ENCODE results near the gene LIG1. TPM values are rescaled to one million over a fixed set of nuclear protein-coding genes. Genes with fewer than 3 reads are reported as not detected.

Gene LIG1
- total RNA-seq, 1 experiment from 2014 or later, result 115 TPM

DNA sequence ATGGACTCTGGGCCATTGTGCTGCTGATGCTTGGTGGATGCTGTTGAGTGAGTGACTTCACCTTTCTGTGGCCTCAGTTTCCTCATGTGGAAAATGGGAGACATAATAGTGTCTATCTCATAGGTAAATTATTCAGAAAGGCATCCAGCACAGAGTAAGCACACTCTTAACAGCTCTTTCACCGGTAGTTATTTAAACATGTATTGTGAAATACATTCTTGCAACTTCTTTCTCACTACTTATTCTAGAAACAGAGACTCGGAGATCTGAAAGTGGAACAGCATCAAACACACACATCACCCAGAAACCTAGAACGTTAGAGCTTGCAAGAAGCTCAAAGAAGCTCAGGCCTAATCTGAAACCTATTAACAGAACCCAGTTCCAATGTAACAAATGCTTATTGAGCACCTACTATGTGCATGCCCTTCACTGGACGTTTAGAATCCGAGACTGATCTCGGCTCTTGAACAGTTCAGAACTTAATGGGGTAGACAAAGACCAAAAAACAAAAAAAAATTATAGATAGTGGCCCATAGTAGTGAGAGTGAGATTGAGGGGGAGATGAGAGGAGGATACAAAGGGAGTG, 4.4 kb upstream of the LIG1 start:
- DNase-seq, result no peak
- Histone ChIP-seq H4K5ac (ENCODE audit: insufficient read length, low read depth, low read length) (no peak overlapping the region), H4K91ac (ENCODE audit: insufficient read length, low read depth, low read length) (no peak overlapping the region), H2BK20ac (ENCODE audit: low read depth, low read length, poor library complexity, severe bottlenecking) (no peak overlapping the region), H3K9ac (ENCODE audit: extremely low read depth, insufficient read length, low read length) (no peak overlapping the region), H3K23me2 (ENCODE audit: insufficient read length, low read depth, low read length, poor library complexity, severe bottlenecking) (peaks cover 7% of the 10 kb centered on the region), H3K4me2 (ENCODE audit: insufficient read depth, insufficient read length, low read length) (no peak overlapping the region), H3K18ac (ENCODE audit: insufficient read length, low read depth, low read length) (no peak overlapping the region), H3K56ac (ENCODE audit: insufficient read length, low read depth, low read length) (no peak overlapping the region), H3K9me3 (ENCODE audit: control insufficient read depth, low read depth, low read length) (no peaks in the 10 kb centered on the region), H3K79me2 (ENCODE audit: insufficient read depth, low read length) (no peaks in the 10 kb centered on the region), H2BK15ac (ENCODE audit: low read depth, low read length) (no peak overlapping the region), H4K8ac (replicated peaks; ENCODE audit: insufficient read length, low read depth, low read length) (no peak overlapping the region), H3K79me1 (ENCODE audit: insufficient read depth, low read depth, low read length, poor library complexity, severe bottlenecking) (no peaks in the 10 kb centered on the region), H2BK5ac (ENCODE audit: insufficient read length, low read length) (no peak overlapping the region), H3K4ac (ENCODE audit: low read depth, low read length) (no peak overlapping the region), H3K23ac (ENCODE audit: insufficient read length, low read depth, low read length) (no peak overlapping the region), H3K27me3 (ENCODE audit: insufficient read depth, low read length) (no peaks in the 10 kb centered on the region), H2AFZ (ENCODE audit: low read length) (no peak overlapping the region), H2BK12ac (ENCODE audit: insufficient read length, low read depth, low read length) (no peak overlapping the region), H3K14ac (ENCODE audit: insufficient read depth, low read length) (no peak overlapping the region), H4K20me1 (ENCODE audit: control insufficient read depth, insufficient read depth, insufficient read length) (no peaks in the 10 kb centered on the region), H2AK5ac (ENCODE audit: insufficient read length, low read length) (no peak overlapping the region), H3K27ac (ENCODE audit: insufficient read length, low read depth, low read length) (no peak overlapping the region), H2BK120ac (ENCODE audit: low read depth, low read length, poor library complexity, severe bottlenecking) (no peak overlapping the region), H3K4me1 (ENCODE audit: insufficient read depth, low read length) (no peaks in the 10 kb centered on the region), H3T11ph (ENCODE audit: low read length) (no peak overlapping the region)
- TF ChIP-seq, protein P1, sequence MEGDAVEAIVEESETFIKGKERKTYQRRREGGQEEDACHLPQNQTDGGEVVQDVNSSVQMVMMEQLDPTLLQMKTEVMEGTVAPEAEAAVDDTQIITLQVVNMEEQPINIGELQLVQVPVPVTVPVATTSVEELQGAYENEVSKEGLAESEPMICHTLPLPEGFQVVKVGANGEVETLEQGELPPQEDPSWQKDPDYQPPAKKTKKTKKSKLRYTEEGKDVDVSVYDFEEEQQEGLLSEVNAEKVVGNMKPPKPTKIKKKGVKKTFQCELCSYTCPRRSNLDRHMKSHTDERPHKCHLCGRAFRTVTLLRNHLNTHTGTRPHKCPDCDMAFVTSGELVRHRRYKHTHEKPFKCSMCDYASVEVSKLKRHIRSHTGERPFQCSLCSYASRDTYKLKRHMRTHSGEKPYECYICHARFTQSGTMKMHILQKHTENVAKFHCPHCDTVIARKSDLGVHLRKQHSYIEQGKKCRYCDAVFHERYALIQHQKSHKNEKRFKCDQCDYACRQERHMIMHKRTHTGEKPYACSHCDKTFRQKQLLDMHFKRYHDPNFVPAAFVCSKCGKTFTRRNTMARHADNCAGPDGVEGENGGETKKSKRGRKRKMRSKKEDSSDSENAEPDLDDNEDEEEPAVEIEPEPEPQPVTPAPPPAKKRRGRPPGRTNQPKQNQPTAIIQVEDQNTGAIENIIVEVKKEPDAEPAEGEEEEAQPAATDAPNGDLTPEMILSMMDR (conservative IDR thresholded peaks at IDR 0.05), result no peak
- Mint-ChIP-seq H3K9me3 (no peaks in the 10 kb centered on the region; a peak in 1 of 5 replicates), H3K36me3 (ENCODE audit: insufficient read depth in 1 of 3, low read depth in 3 of 3) (peaks cover 35 to 59% (median 49%) of the 10 kb centered on the region in 3 experiments; a peak in 6 of 7 replicates), H3K4me3 (no peak overlapping the region), H3K27me3 (ENCODE audit: low read depth) (no peaks in the 10 kb centered on the region; the same call in 1 of the 2 replicates), H3K4me1 (peaks cover 7% of the 10 kb centered on the region in 2 experiments), H3K27ac (no peak overlapping the region)
- no CpG with 5 or more reads among the region's 6 CpGs for WGBS (ENCODE audit: extremely low coverage, insufficient read length, low lambda C conversion rate)

Data from H9 (cell line).